ENCODE results near the gene ANO8.

- TF ChIP-seq POLR2AphosphoS5 (IDR thresholded peaks at IDR 0.05; ENCODE audit: borderline replicate concordance, low read depth, low read length) (no peak), EZH2 (IDR thresholded peaks at IDR 0.05) (no peak), FOXP2 (optimal IDR thresholded peaks at IDR 0.05; ENCODE audit: control extremely low read depth, extremely low read length, insufficient read depth) (no peak)
These were observed 30.1 kb downstream of the ANO8 start for GRCh38 chr19:17304386-17305215.
